ENCODE data around the gene TVP23A.

DNA sequence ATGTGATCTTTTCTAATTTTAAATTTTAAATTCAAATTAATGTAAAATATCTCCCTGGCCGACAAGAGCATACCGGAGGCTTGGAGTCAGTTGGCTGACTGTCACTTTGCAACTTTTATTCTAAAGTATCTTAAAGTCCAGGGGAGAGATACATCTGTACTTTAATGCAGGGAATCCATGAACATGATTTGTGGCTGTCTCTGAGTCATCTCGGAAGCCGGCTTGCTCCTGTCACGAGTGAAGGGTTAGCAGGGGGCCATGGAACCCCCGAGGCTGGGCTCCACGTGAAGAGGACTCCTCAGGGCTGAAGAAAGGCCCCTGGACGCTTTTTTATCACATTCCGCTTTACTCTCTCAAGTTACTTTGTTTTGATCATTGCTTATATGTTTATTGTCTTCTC, 13.3 kb downstream of the TVP23A start:
- TF ChIP-seq EZH2 (IDR thresholded peaks at IDR 0.05; ENCODE audit: borderline replicate concordance, low read depth, low read length, severe bottlenecking): no peak
- TF ChIP-seq, protein P1, sequence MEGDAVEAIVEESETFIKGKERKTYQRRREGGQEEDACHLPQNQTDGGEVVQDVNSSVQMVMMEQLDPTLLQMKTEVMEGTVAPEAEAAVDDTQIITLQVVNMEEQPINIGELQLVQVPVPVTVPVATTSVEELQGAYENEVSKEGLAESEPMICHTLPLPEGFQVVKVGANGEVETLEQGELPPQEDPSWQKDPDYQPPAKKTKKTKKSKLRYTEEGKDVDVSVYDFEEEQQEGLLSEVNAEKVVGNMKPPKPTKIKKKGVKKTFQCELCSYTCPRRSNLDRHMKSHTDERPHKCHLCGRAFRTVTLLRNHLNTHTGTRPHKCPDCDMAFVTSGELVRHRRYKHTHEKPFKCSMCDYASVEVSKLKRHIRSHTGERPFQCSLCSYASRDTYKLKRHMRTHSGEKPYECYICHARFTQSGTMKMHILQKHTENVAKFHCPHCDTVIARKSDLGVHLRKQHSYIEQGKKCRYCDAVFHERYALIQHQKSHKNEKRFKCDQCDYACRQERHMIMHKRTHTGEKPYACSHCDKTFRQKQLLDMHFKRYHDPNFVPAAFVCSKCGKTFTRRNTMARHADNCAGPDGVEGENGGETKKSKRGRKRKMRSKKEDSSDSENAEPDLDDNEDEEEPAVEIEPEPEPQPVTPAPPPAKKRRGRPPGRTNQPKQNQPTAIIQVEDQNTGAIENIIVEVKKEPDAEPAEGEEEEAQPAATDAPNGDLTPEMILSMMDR (IDR thresholded peaks at IDR 0.05; ENCODE audit: borderline replicate concordance, extremely low read depth, low read length, poor library complexity, severe bottlenecking): no peak

Measured in DND-41 (cell line).